B cell (primary cell): ENCODE measurements around the gene KCTD14. TPM values are rescaled to one million over a fixed set of nuclear protein-coding genes. Genes with fewer than 3 reads are reported as not detected.

ENCODE experiments used
- ATAC-seq: fragments of 200-7000 bp; cut with Tn5 transposase; one replicate; pipeline ENCODE4 v1.10.0; 2021; ENCODE audit warnings: low read depth, mild to moderate bottlenecking, moderate number of reproducible peaks, moderate library complexity
- CTCF ChIA-PET: fragments of 350-600 bp; sonication (Branson Sonifier 250); formaldehyde crosslinking; loops from one replicate; lab custom pipeline; 2021; ENCODE audit warnings: antibody characterized with exemption, inconsistent platforms; lab: Charles Lee
- POLR2A ChIA-PET: fragments of 350-600 bp; sonication (Branson Sonifier 250); formaldehyde crosslinking; loops from one replicate; lab custom pipeline; 2021; ENCODE audit warnings: antibody characterized with exemption; lab: Charles Lee
- DNase-seq: peaks from one replicate; pipeline ENCODE4 v3.0.0; 2013
- H2AFZ ChIP-seq: 2 replicates; pipeline ENCODE4 v1.6.1; 2012; ENCODE audit warnings: mild to moderate bottlenecking, low read depth, low read length; ENCODE audit not compliant: insufficient read depth, poor library complexity, severe bottlenecking
- H3K27ac ChIP-seq, 2 donors: 1 replicate in 1 of 2; 2 replicates in 1 of 2; pipeline ENCODE4 v1.5.1; 2012 to 2013; ENCODE audit warnings: low read length in 2 of 2, mild to moderate bottlenecking in 2 of 2, moderate library complexity in 1 of 2
- H3K27me3 ChIP-seq, 4 experiments: fragments of 200-600 bp in 1 of 4; sonication (generic) in 1 of 4; replicated peaks in 1 of 4; 1 replicate in 2 of 4; 2 replicates in 2 of 4; pipeline versions ENCODE4 v1.6.1 to v1.7.0; 2013 to 2016; ENCODE audit warnings: low read length in 3 of 4, mild to moderate bottlenecking in 2 of 4, mixed read lengths in 1 of 4, moderate library complexity in 1 of 4; ENCODE audit not compliant: insufficient read depth in 4 of 4, control insufficient read depth in 3 of 4; ENCODE audit errors: control extremely low read depth in 1 of 4
- H3K36me3 ChIP-seq, 2 experiments: replicated peaks in 1 of 2; 1 replicate in 1 of 2; 2 replicates in 1 of 2; pipeline versions ENCODE4 v1.6.1 to v1.7.1; 2013; ENCODE audit warnings: low read length in 1 of 2; ENCODE audit not compliant: insufficient read depth in 2 of 2, control insufficient read depth in 1 of 2; ENCODE audit errors: control extremely low read depth in 1 of 2, extremely low read depth in 1 of 2
- H3K4me1 ChIP-seq, 2 donors: fragments of 200-600 bp in 1 of 2; sonication (generic) in 1 of 2; 1 replicate in 1 of 2; 2 replicates in 1 of 2; pipeline versions ENCODE4 v1.5.1 to v1.6.1; 2013 to 2017; ENCODE audit warnings: low read length in 2 of 2; ENCODE audit not compliant: control insufficient read depth in 2 of 2, insufficient read depth in 2 of 2
- H3K4me2 ChIP-seq: replicated peaks from 2 replicates; pipeline ENCODE3; 2012; ENCODE audit warnings: mild to moderate bottlenecking, low read depth, low read length; ENCODE audit not compliant: poor library complexity, severe bottlenecking
- H3K4me3 ChIP-seq, 5 experiments: fragments of 200-600 bp in 1 of 5; sonication (generic) in 1 of 5; 1 replicate in 3 of 5; 2 replicates in 2 of 5; pipeline versions ENCODE4 v1.5.1 to v1.7.0; 2011 to 2016; ENCODE audit warnings: low read length in 4 of 5, mild to moderate bottlenecking in 4 of 5, low read depth in 2 of 5, control low read depth in 1 of 5, moderate library complexity in 1 of 5; ENCODE audit not compliant: insufficient read depth in 1 of 5; ENCODE audit errors: control extremely low read depth in 1 of 5, extremely low read depth in 1 of 5
- H3K79me2 ChIP-seq: fragments of 200-600 bp; sonication (generic); one replicate; pipeline ENCODE4 v1.6.0; 2016; ENCODE audit warnings: low read length; ENCODE audit not compliant: control insufficient read depth, insufficient read depth
- H3K9ac ChIP-seq: fragments of 200-600 bp; sonication (generic); 2 replicates; pipeline ENCODE4 v1.6.1; 2017; ENCODE audit warnings: mild to moderate bottlenecking, low read length, moderate library complexity
- H3K9me3 ChIP-seq, 3 donors: one replicate each; pipeline versions ENCODE4 v1.6.1 to v1.7.1; 2013; ENCODE audit warnings: low read length in 2 of 3; ENCODE audit not compliant: control insufficient read depth in 2 of 3, insufficient read depth in 1 of 3; ENCODE audit errors: control extremely low read depth in 1 of 3
- H4K20me1 ChIP-seq: 2 replicates; pipeline ENCODE4 v1.6.0; 2012; ENCODE audit warnings: mild to moderate bottlenecking, low read length; ENCODE audit not compliant: insufficient read depth, control insufficient read depth, poor library complexity, severe bottlenecking
- H3K27ac Mint-ChIP-seq: one replicate; pipeline ENCODE4 v1.8.0; 2021; ENCODE audit warnings: mixed read lengths
- H3K27me3 Mint-ChIP-seq: one replicate; pipeline ENCODE4 v1.8.0; 2021; ENCODE audit warnings: mixed read lengths
- H3K4me1 Mint-ChIP-seq: one replicate; pipeline ENCODE4 v1.8.0; 2021; ENCODE audit warnings: mixed read lengths
- H3K4me3 Mint-ChIP-seq: one replicate; pipeline ENCODE4 v1.8.0; 2021; ENCODE audit warnings: mixed read lengths
- H3K9me3 Mint-ChIP-seq: one replicate; pipeline ENCODE4 v1.8.0; 2022; ENCODE audit warnings: mixed read lengths; ENCODE audit not compliant: insufficient read depth
- EZH2 ChIP-seq: IDR thresholded peaks from 2 replicates; pipeline ENCODE4 v1.6.1; 2012; ENCODE audit warnings: borderline replicate concordance, low read depth, mild to moderate bottlenecking, moderate library complexity, low read length; ENCODE audit not compliant: insufficient read depth, poor library complexity, severe bottlenecking
- WGBS: methylation state at CpG from one replicate; pipeline ENCODE4 v1.1.5; 2013; ENCODE audit warnings: missing lambda C conversion rate; ENCODE audit not compliant: insufficient coverage; 5-methylcytosine and 5-hydroxymethylcytosine counted together
- intact Hi-C: fragments of 100-400 bp; cut with micrococcal nuclease; formaldehyde crosslinking; loops from one replicate; pipeline ENCODE4 v1.10.0; 2022
- polyA plus RNA-seq: library from polyadenylated mRNA; depleted of rRNA; stranded (reverse); fragments of >200 nt; gene quantifications from 2 replicates; pipeline ENCODE4 v1.2.3, GENCODE V29; 2012
- total RNA-seq, 2 donors: library from RNA; stranded (reverse); fragments of 120-200 nt in 1 of 2; gene quantifications; 1 replicate in 1 of 2; 2 replicates in 1 of 2; pipeline versions ENCODE4 v1.2.3 to v1.2.4, GENCODE V29; 2013 to 2022
- TF ChIP-seq, protein P1 (sequence below): fragments of 200-600 bp; IDR thresholded peaks from one replicate; pipeline ENCODE4 v1.8.0; 2022; ENCODE audit warnings: antibody characterized with exemption, mild to moderate bottlenecking

The KCTD14 gene
- total and polyA plus RNA-seq, 2 donors (not counting 1 experiment from before 2014, with no cell fraction given), result 0.18 TPM; not detected in 1

DNA sequence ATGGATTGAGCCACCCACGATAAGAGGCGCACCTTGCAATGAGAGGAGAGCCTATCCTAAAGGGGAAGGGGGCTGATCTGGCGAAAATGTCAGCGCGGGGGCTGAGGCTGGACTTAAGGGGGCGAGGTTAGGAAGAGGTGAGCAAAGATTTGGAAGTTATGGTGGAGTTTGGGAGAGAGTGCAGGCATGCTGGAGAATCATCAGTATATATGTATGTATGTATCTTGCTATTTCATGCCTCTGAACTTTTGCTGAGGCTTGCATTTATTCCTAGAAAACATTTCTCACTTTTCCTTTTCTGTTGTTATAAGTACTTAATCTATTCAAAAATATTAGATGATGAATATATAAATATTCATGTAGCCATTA is 23.4 kb upstream of the KCTD14 start:
- H3K27me3 Mint-ChIP-seq, result peaks cover 10% of the 10 kb centered on the region
- POLR2A ChIA-PET, result no interaction called here
- H3K9me3 ChIP-seq, result no peaks in the 10 kb centered on the region
- ATAC-seq, result no peak
- H3K27ac Mint-ChIP-seq, result no peak overlapping the region
- CTCF ChIA-PET, result interaction anchor here (0.6 to 3.5 kb wide), 20 partner anchors 8 to 518 kb away, joined by 3 to 16 read pairs (median 4); partner anchors contain the start of genes INTS4 and NDUFC2
- no peak overlapping the region for H3K4me3 Mint-ChIP-seq
- no peak overlapping the region for H3K27ac ChIP-seq
- no peaks in the 10 kb centered on the region for H3K79me2 ChIP-seq
- no peak for TF ChIP-seq EZH2
- TF ChIP-seq, protein P1, sequence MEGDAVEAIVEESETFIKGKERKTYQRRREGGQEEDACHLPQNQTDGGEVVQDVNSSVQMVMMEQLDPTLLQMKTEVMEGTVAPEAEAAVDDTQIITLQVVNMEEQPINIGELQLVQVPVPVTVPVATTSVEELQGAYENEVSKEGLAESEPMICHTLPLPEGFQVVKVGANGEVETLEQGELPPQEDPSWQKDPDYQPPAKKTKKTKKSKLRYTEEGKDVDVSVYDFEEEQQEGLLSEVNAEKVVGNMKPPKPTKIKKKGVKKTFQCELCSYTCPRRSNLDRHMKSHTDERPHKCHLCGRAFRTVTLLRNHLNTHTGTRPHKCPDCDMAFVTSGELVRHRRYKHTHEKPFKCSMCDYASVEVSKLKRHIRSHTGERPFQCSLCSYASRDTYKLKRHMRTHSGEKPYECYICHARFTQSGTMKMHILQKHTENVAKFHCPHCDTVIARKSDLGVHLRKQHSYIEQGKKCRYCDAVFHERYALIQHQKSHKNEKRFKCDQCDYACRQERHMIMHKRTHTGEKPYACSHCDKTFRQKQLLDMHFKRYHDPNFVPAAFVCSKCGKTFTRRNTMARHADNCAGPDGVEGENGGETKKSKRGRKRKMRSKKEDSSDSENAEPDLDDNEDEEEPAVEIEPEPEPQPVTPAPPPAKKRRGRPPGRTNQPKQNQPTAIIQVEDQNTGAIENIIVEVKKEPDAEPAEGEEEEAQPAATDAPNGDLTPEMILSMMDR, result peak; percentile 66
- H3K4me3 ChIP-seq, result no peak overlapping the region
- peaks cover 4% of the 10 kb centered on the region in 2 donors for H3K4me1 ChIP-seq
- DNase-seq, result no peak
- no peaks in the 10 kb centered on the region for H3K9me3 Mint-ChIP-seq
- H2AFZ ChIP-seq, result peak overlapping the region; percentile 85
- H3K4me1 Mint-ChIP-seq, result peaks cover 10% of the 10 kb centered on the region
- intact Hi-C loops, result loop anchor here (1.0 kb wide), 1 partner anchor 518 kb away; no protein-coding TSS in a partner anchor
- H3K4me2 ChIP-seq, result peak overlapping the region; percentile 76
- 47% methylated on average over 6 of the region's 6 CpGs for WGBS
- peaks cover 0 to 3% (median 0%) of the 10 kb centered on the region in 4 experiments for H3K27me3 ChIP-seq
- no peaks in the 10 kb centered on the region for H4K20me1 ChIP-seq
- no peaks in the 10 kb centered on the region for H3K36me3 ChIP-seq
- H3K9ac ChIP-seq, result no peak overlapping the region

GRCh38 chr11:78045851-78046485 is 22.9 kb upstream of the KCTD14 start:
- intact Hi-C loops, result loop anchor here (1.0 kb wide), 1 partner anchor 518 kb away; no protein-coding TSS in a partner anchor
- Histone ChIP-seq H3K36me3 (no peaks in the 10 kb centered on the region), H3K4me1 (peaks cover 4% of the 10 kb centered on the region in 2 donors), H3K27ac (no peak overlapping the region), H2AFZ (peak overlapping the region; percentile 85), H3K79me2 (no peaks in the 10 kb centered on the region), H3K9me3 (no peaks in the 10 kb centered on the region), H3K27me3 (peaks cover 0 to 3% (median 0%) of the 10 kb centered on the region in 4 experiments), H4K20me1 (no peaks in the 10 kb centered on the region), H3K4me3 (peak overlapping the region in 4 of 5 experiments; percentile 9 to 53 (median 30)), H3K9ac (peak overlapping the region; percentile 49), H3K4me2 (peak overlapping the region; percentile 76)
- no peak for TF ChIP-seq EZH2
- TF ChIP-seq, protein P1, result peak; percentile 98
- ChIA-PET CTCF (interaction anchor here (0.5 to 3.5 kb wide), 28 partner anchors 8 to 518 kb away, joined by 3 to 16 read pairs (median 4); partner anchors contain the start of genes INTS4, KCTD14 and NDUFC2), POLR2A (no interaction called here)
- WGBS, result 11% methylated on average over 21 of the region's 28 CpGs
- H3K9me3 Mint-ChIP-seq, result no peaks in the 10 kb centered on the region
- peaks cover 10% of the 10 kb centered on the region for H3K4me1 Mint-ChIP-seq
- ATAC-seq (peak; percentile 91), DNase-seq (peak; percentile 78)
- no peak overlapping the region for H3K27ac Mint-ChIP-seq
- peaks cover 10% of the 10 kb centered on the region for H3K27me3 Mint-ChIP-seq
- H3K4me3 Mint-ChIP-seq, result peak overlapping the region; percentile 79
